Adrenal gland (tissue), 12 donors: Measurements from ENCODE around the gene CBY2. TPM values are rescaled to one million over a fixed set of nuclear protein-coding genes. Genes with fewer than 3 reads are reported as not detected.

Experiments
- DNase-seq, 7 donors: peaks; one replicate each; pipeline ENCODE4 v3.0.0-alpha.2; 2019 to 2020
- H3K27ac ChIP-seq, 5 donors: fragments of 200-600 bp; sonication (generic) in 4 of 5; 1 replicate in 3 of 5; 2 replicates in 2 of 5; pipeline versions ENCODE4 v1.5.1 to v1.8.0; 2016 to 2020; ENCODE audit warnings: mild to moderate bottlenecking in 1 of 5
- H3K27me3 ChIP-seq: fragments of 200-600 bp; 2 replicates; pipeline ENCODE4 v1.8.0; 2021
- H3K36me3 ChIP-seq, 2 donors: fragments of 200-600 bp; replicated peaks in 1 of 2; 1 replicate in 1 of 2; 2 replicates in 1 of 2; pipeline versions ENCODE4 v1.5.1 to v1.8.0; 2018 to 2022
- H3K4me1 ChIP-seq, 2 donors: fragments of 200-600 bp; replicated peaks in 1 of 2; 1 replicate in 1 of 2; 2 replicates in 1 of 2; pipeline versions ENCODE4 v1.5.1 to v1.8.0; 2018 to 2021
- H3K4me3 ChIP-seq, 4 donors: fragments of 200-600 bp; sonication (generic) in 3 of 4; one replicate each; pipeline ENCODE4 v1.5.1; 2016 to 2018
- H3K9me3 ChIP-seq, 3 donors: fragments of 200-600 bp; sonication (generic) in 1 of 3; replicated peaks in 1 of 3; 1 replicate in 2 of 3; 2 replicates in 1 of 3; pipeline versions ENCODE4 v1.5.1 to v1.8.0; 2016 to 2021
- CTCF ChIP-seq, 6 experiments: fragments of 450-650 bp in 4 of 6; fragments of 200-600 bp in 2 of 6; sonication (generic) in 1 of 6; IDR thresholded peaks; 1 replicate in 5 of 6; 2 replicates in 1 of 6; pipeline versions ENCODE4 v1.5.1 to v1.8.0; 2016 to 2021; ENCODE audit warnings: antibody characterized with exemption in 6 of 6, mild to moderate bottlenecking in 2 of 6, moderate library complexity in 1 of 6
- POLR2A ChIP-seq, 2 donors: fragments of 450-650 bp; IDR thresholded peaks; one replicate each; pipeline ENCODE4 v1.6.1; 2017; ENCODE audit warnings: antibody characterized with exemption in 2 of 2, mild to moderate bottlenecking in 2 of 2, moderate library complexity in 1 of 2
- WGBS, 4 donors: extraction: QIAGEN DNeasy Blood & Tissue Kit in 2 of 4; methylation state at CpG; one replicate each; pipeline versions ENCODE4 v1.1.5 to v1.1.7; 2013 to 2017; 5-methylcytosine and 5-hydroxymethylcytosine counted together
- intact Hi-C, 2 donors: fragments of 100-400 bp; cut with DNase I; formaldehyde crosslinking; loops; one replicate each; pipeline versions ENCODE4 v1.14.1 to v1.15.0; 2022 to 2023
- polyA plus RNA-seq, 3 donors: library from polyadenylated mRNA; stranded (reverse); fragments of 200-250 nt in 2 of 3; fragments of 350-450 nt in 1 of 3; fragmentation: Illumina TruSeq in 1 of 3; extraction: RNeasy Lipid Tissue Mini Kit (QIAGEN cat#74804) in 1 of 3; gene quantifications; one replicate each; pipeline ENCODE4 v1.2.3, GENCODE V29; 2013 to 2014
- total RNA-seq, 9 donors: library from RNA; depleted of rRNA in 4 of 9; stranded (reverse); fragments of >200 nt in 4 of 9; fragments of 120-200 nt in 1 of 9; fragmentation: NEBNext Ultra II Directional in 1 of 9; extraction: Animal tissue kit (Norgen Biotek cat#: 25700) in 1 of 9; gene quantifications; one replicate each; pipeline versions ENCODE4 v1.1.0 to v1.2.4, GENCODE V29; 2013 to 2023
- donor health status: healthy with polysubstance abuse.
- donor health status: Bipolar disorder and iron deficiency.
- donor health status: DM: yes; HTN: yes; CAD: no.
- donor health status: DM: no; HTN: no; CAD: no.
- donor health status: DM: no; HTN: no; CAD: no.
- donor health status: DM: yes; HTN: yes; CAD: no.

CBY2 gene
- total and polyA plus RNA-seq, 12 donors = not detected

- intact Hi-C loops = no loop called here
- no peaks in the 10 kb centered on the region for H3K4me1 ChIP-seq
- H3K9me3 ChIP-seq = no peaks in the 10 kb centered on the region
- no peaks in the 10 kb centered on the region for H3K36me3 ChIP-seq
- no peak for DNase-seq
- TF ChIP-seq CTCF (IDR thresholded peaks at IDR 0.05) (no peak), POLR2A (IDR thresholded peaks at IDR 0.05) (no peak)
- 53 to 64% (median 59%) methylated on average over 5 of the region's 5 CpGs for WGBS, 4 donors
- H3K27ac ChIP-seq = no peak overlapping the region
- no peaks in the 10 kb centered on the region for H3K27me3 ChIP-seq
- no peak overlapping the region for H3K4me3 ChIP-seq
These were observed 6.9 kb upstream of the CBY2 start for GRCh38 chr13:45695198-45695730.

GRCh38 chr13:45696610-45697226 is 5.4 kb upstream of the CBY2 start:
- no peaks in the 10 kb centered on the region for H3K36me3 ChIP-seq
- 67 to 81% (median 72%) methylated on average over 2 of the region's 2 CpGs for WGBS, 4 donors
- no peak for TF ChIP-seq CTCF (IDR thresholded peaks at IDR 0.05)
- TF ChIP-seq POLR2A (IDR thresholded peaks at IDR 0.05) = no peak
- no peak for DNase-seq
- no peaks in the 10 kb centered on the region for H3K9me3 ChIP-seq
- no peak overlapping the region for H3K4me3 ChIP-seq
- H3K27me3 ChIP-seq = no peaks in the 10 kb centered on the region
- intact Hi-C loops = no loop called here
- no peak overlapping the region for H3K27ac ChIP-seq
- no peaks in the 10 kb centered on the region for H3K4me1 ChIP-seq

GRCh38 chr13:45700971-45701900 is 884 bp upstream of the CBY2 start:
- Histone ChIP-seq H3K9me3 (no peaks in the 10 kb centered on the region), H3K4me3 (no peak overlapping the region), H3K4me1 (no peaks in the 10 kb centered on the region), H3K27me3 (no peaks in the 10 kb centered on the region), H3K27ac (no peak overlapping the region), H3K36me3 (no peaks in the 10 kb centered on the region)
- no peak for TF ChIP-seq CTCF (IDR thresholded peaks at IDR 0.05)
- TF ChIP-seq POLR2A (IDR thresholded peaks at IDR 0.05) = no peak
- intact Hi-C loops = no loop called here
- 56 to 68% (median 64%) methylated on average over 4 of the region's 4 CpGs for WGBS, 4 donors
- DNase-seq = no peak

GRCh38 chr13:45702869-45703391 is 810 bp downstream of the CBY2 start:
- H3K9me3 ChIP-seq = no peaks in the 10 kb centered on the region
- H3K4me1 ChIP-seq = no peaks in the 10 kb centered on the region
- H3K27ac ChIP-seq = no peak overlapping the region
- intact Hi-C loops = no loop called here
- WGBS, 4 donors = 61 to 73% (median 64%) methylated on average over 3 of the region's 3 CpGs
- H3K27me3 ChIP-seq = no peaks in the 10 kb centered on the region
- no peak overlapping the region for H3K4me3 ChIP-seq
- no peaks in the 10 kb centered on the region for H3K36me3 ChIP-seq
- TF ChIP-seq POLR2A (IDR thresholded peaks at IDR 0.05) (no peak), CTCF (IDR thresholded peaks at IDR 0.05) (no peak)
- DNase-seq = no peak
